ENCODE data around the gene STIP1. TPM values are rescaled to one million over a fixed set of nuclear protein-coding genes. Genes with fewer than 3 reads are reported as not detected.

The STIP1 gene
- polyA plus RNA-seq, 2 donors, result 60.0 to 69.4 TPM

GRCh38 chr11:64226507-64227051 is 40.6 kb downstream of the STIP1 start:
- Histone ChIP-seq H3K27ac (ENCODE audit: low read depth in 2 of 2, low read length in 1 of 2) (peak overlapping the region; percentile 89 to 94), H3K27me3 (ENCODE audit: control insufficient read depth in 1 of 2, insufficient read depth in 2 of 2, low read length in 2 of 2) (no peaks in the 10 kb centered on the region), H3K9me3 (ENCODE audit: control insufficient read depth in 2 of 2, insufficient read depth in 1 of 2, low read depth in 1 of 2, low read length in 1 of 2) (no peaks in the 10 kb centered on the region), H3K4me3 (ENCODE audit: low read depth in 1 of 2, low read length in 2 of 2) (peak overlapping the region; percentile 69 to 79), H3K36me3 (ENCODE audit: control insufficient read depth in 2 of 2, insufficient read depth in 2 of 2, low read length in 1 of 2) (peaks cover 0 to 7% of the 10 kb centered on the region in 2 donors), H3K4me1 (ENCODE audit: control insufficient read depth in 2 of 2, insufficient read depth in 2 of 2, low read length in 1 of 2) (peaks cover 9 to 44% of the 10 kb centered on the region in 2 donors)
- 7 to 9% methylated on average over 23 to 26 of the region's 26 CpGs for WGBS, 2 donors

GRCh38 chr11:64227405-64227956 is 41.5 kb downstream of the STIP1 start:
- Histone ChIP-seq H3K9me3 (ENCODE audit: control insufficient read depth in 2 of 2, insufficient read depth in 1 of 2, low read depth in 1 of 2, low read length in 1 of 2) (no peaks in the 10 kb centered on the region), H3K27ac (ENCODE audit: low read depth in 2 of 2, low read length in 1 of 2) (peak overlapping the region; percentile 13 to 94), H3K36me3 (ENCODE audit: control insufficient read depth in 2 of 2, insufficient read depth in 2 of 2, low read length in 1 of 2) (peaks cover 0 to 7% of the 10 kb centered on the region in 2 donors), H3K4me3 (ENCODE audit: low read depth in 1 of 2, low read length in 2 of 2) (peak overlapping the region; percentile 6 to 69), H3K27me3 (ENCODE audit: control insufficient read depth in 1 of 2, insufficient read depth in 2 of 2, low read length in 2 of 2) (no peaks in the 10 kb centered on the region), H3K4me1 (ENCODE audit: control insufficient read depth in 2 of 2, insufficient read depth in 2 of 2, low read length in 1 of 2) (peaks cover 9 to 50% of the 10 kb centered on the region in 2 donors)
- WGBS, 2 donors, result 56 to 66% methylated on average over 3 of the region's 3 CpGs

- no peak overlapping the region for H3K4me3 ChIP-seq (ENCODE audit: low read depth in 1 of 2, low read length in 2 of 2)
- peak overlapping the region; percentile 12 to 93 for H3K27ac ChIP-seq (ENCODE audit: low read depth in 2 of 2, low read length in 1 of 2)
- no peaks in the 10 kb centered on the region for H3K36me3 ChIP-seq (ENCODE audit: control insufficient read depth in 2 of 2, insufficient read depth in 2 of 2, low read length in 1 of 2)
- H3K4me1 ChIP-seq (ENCODE audit: control insufficient read depth in 2 of 2, insufficient read depth in 2 of 2, low read length in 1 of 2), result peaks cover 9 to 45% of the 10 kb centered on the region in 2 donors
- no peaks in the 10 kb centered on the region for H3K9me3 ChIP-seq (ENCODE audit: control insufficient read depth in 2 of 2, insufficient read depth in 1 of 2, low read depth in 1 of 2, low read length in 1 of 2)
- no peaks in the 10 kb centered on the region for H3K27me3 ChIP-seq (ENCODE audit: control insufficient read depth in 1 of 2, insufficient read depth in 2 of 2, low read length in 2 of 2)
- whole genome bisulfite sequencing, 2 donors, result 81 to 87% methylated on average over 12 of the region's 12 CpGs
Measured at GRCh38 chr11:64229090-64229743, 43.2 kb downstream of the STIP1 start.

DNA sequence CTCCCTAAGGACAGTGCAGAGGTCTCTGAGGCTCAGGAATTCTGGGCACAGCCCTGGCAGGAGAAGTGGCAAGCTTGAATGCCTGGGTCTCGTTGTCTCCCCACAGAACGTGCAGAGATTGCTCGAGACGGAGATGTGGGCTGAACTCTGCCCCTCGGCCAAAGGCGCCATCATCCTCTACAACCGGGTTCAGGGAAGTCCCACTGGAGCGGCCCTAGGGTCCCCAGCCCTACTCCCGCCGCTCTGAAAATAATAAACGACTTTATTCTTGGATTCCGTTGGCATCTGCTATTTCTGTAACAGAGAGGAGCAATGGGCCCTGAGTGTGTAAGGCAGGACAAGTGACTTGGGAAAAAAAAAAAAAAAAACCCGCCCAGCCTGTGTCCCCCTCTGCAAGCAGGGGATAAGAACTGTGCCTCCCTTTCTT is 43.8 kb downstream of the STIP1 start:
- Histone ChIP-seq H3K27ac (ENCODE audit: low read depth in 2 of 2, low read length in 1 of 2) (peak overlapping the region; percentile 93 to 95), H3K36me3 (ENCODE audit: control insufficient read depth in 2 of 2, insufficient read depth in 2 of 2, low read length in 1 of 2) (no peaks in the 10 kb centered on the region), H3K4me1 (ENCODE audit: control insufficient read depth in 2 of 2, insufficient read depth in 2 of 2, low read length in 1 of 2) (peaks cover 9 to 40% of the 10 kb centered on the region in 2 donors), H3K4me3 (ENCODE audit: low read depth in 1 of 2, low read length in 2 of 2) (peak overlapping the region; percentile 58 to 89), H3K27me3 (ENCODE audit: control insufficient read depth in 1 of 2, insufficient read depth in 2 of 2, low read length in 2 of 2) (no peaks in the 10 kb centered on the region), H3K9me3 (ENCODE audit: control insufficient read depth in 2 of 2, insufficient read depth in 1 of 2, low read depth in 1 of 2, low read length in 1 of 2) (no peaks in the 10 kb centered on the region)
- WGBS, 2 donors, result 29 to 35% methylated on average over 13 of the region's 13 CpGs

DNA sequence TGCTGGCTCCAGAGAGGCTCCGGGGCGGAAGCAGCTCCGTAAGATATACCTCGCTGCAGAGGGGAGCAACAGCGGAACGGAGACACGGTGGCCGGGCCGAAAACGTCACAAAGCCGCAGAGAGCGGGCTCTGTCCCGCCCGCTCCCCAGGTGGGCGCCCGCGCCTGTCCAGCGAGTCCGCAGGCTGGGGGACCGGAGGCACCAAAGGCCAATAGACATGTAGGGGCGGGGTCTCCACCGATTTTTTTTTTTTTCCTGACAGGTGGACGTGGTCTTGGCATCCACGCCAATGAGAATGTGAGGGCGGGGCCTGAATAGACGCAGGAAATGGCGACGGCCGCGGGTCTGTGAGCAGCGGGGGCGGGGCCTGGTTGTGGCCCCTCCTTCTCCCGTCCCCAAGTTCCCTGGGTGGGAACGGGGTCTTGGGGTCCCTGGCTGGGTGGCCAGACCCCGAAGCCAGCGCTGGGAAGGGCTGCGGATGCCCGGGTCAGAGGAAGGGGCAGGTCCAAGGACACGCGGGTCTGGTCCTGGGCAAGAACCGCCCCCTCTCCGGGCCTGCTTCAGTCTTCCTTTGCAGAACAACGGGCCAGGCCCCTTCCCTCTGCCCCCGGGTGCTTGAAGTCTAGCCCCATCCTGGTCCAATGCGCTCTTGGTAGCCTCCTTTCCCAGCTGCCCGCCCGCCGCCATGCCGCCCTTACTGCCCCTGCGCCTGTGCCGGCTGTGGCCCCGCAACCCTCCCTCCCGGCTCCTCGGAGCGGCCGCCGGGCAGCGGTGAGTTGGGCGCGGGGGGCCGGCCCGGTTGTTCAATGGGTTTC is 44.4 kb downstream of the STIP1 start, which contains the start of gene DNAJC4:
Gene DNAJC4, plus strand, starts transcription at position 378 of the 814 bp plus-strand sequence. Its CDS starts 307 bp downstream, at position 685.
- no peaks in the 10 kb centered on the region for H3K36me3 ChIP-seq (ENCODE audit: control insufficient read depth in 2 of 2, insufficient read depth in 2 of 2, low read length in 1 of 2)
- no peaks in the 10 kb centered on the region for H3K9me3 ChIP-seq (ENCODE audit: control insufficient read depth in 2 of 2, insufficient read depth in 1 of 2, low read depth in 1 of 2, low read length in 1 of 2)
- H3K27ac ChIP-seq (ENCODE audit: low read depth in 2 of 2, low read length in 1 of 2), result peak within 1 kb of the TSS; percentile 93 to 95
- H3K27me3 ChIP-seq (ENCODE audit: control insufficient read depth in 1 of 2, insufficient read depth in 2 of 2, low read length in 2 of 2), result no peaks in the 10 kb centered on the region
- 0 to 1% methylated on average over 58 to 62 of the region's 62 CpGs for WGBS, 2 donors
- H3K4me3 ChIP-seq (ENCODE audit: low read depth in 1 of 2, low read length in 2 of 2), result peak within 1 kb of the TSS; percentile 58 to 89
- H3K4me1 ChIP-seq (ENCODE audit: control insufficient read depth in 2 of 2, insufficient read depth in 2 of 2, low read length in 1 of 2), result peaks cover 4 to 34% of the 10 kb centered on the region in 2 donors

DNA sequence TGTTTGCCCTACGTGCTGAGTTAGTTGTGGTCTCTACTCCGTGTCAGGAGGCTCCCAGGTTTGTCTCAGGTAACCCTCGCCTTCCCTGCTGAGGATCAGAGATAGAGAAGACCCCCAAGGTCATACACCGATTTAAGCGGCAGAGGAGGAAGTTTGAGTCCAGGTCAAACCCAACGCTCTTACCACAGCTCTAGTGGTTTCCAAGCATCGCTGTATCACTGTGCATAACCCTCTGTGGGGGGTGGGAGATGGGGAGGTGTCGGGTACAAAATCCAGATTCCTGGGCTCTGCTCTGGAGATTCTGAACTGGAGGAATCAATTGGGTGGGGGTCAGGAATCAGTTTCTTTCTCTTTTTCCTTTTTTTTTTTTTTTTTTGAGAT is 45.0 kb downstream of the STIP1 start:
- Histone ChIP-seq H3K4me1 (ENCODE audit: control insufficient read depth in 2 of 2, insufficient read depth in 2 of 2, low read length in 1 of 2) (peaks cover 3 to 36% of the 10 kb centered on the region in 2 donors), H3K27ac (ENCODE audit: low read depth in 2 of 2, low read length in 1 of 2) (peak overlapping the region; percentile 93 to 95), H3K4me3 (ENCODE audit: low read depth in 1 of 2, low read length in 2 of 2) (peak overlapping the region; percentile 58 to 89), H3K36me3 (ENCODE audit: control insufficient read depth in 2 of 2, insufficient read depth in 2 of 2, low read length in 1 of 2) (no peaks in the 10 kb centered on the region), H3K27me3 (ENCODE audit: control insufficient read depth in 1 of 2, insufficient read depth in 2 of 2, low read length in 2 of 2) (no peaks in the 10 kb centered on the region), H3K9me3 (ENCODE audit: control insufficient read depth in 2 of 2, insufficient read depth in 1 of 2, low read depth in 1 of 2, low read length in 1 of 2) (no peaks in the 10 kb centered on the region)
- whole genome bisulfite sequencing, 2 donors, result 9 to 10% methylated on average over 8 of the region's 8 CpGs

- H3K27ac ChIP-seq (ENCODE audit: low read depth in 2 of 2, low read length in 1 of 2), result peak overlapping the region in 1 of 2 donors; percentile 26
- H3K4me1 ChIP-seq (ENCODE audit: control insufficient read depth in 2 of 2, insufficient read depth in 2 of 2, low read length in 1 of 2), result peaks cover 3 to 36% of the 10 kb centered on the region in 2 donors
- no peaks in the 10 kb centered on the region for H3K27me3 ChIP-seq (ENCODE audit: control insufficient read depth in 1 of 2, insufficient read depth in 2 of 2, low read length in 2 of 2)
- H3K4me3 ChIP-seq (ENCODE audit: low read depth in 1 of 2, low read length in 2 of 2), result no peak overlapping the region
- no peaks in the 10 kb centered on the region for H3K9me3 ChIP-seq (ENCODE audit: control insufficient read depth in 2 of 2, insufficient read depth in 1 of 2, low read depth in 1 of 2, low read length in 1 of 2)
- WGBS, 2 donors, result 80 to 86% methylated on average over 7 of the region's 7 CpGs
- H3K36me3 ChIP-seq (ENCODE audit: control insufficient read depth in 2 of 2, insufficient read depth in 2 of 2, low read length in 1 of 2), result no peaks in the 10 kb centered on the region
Measured at GRCh38 chr11:64231546-64231945, 45.6 kb downstream of the STIP1 start.

GRCh38 chr11:64232182-64232966 is 46.4 kb downstream of the STIP1 start:
- whole genome bisulfite sequencing, 2 donors, result 85 to 86% methylated on average over 15 of the region's 15 CpGs

DNA sequence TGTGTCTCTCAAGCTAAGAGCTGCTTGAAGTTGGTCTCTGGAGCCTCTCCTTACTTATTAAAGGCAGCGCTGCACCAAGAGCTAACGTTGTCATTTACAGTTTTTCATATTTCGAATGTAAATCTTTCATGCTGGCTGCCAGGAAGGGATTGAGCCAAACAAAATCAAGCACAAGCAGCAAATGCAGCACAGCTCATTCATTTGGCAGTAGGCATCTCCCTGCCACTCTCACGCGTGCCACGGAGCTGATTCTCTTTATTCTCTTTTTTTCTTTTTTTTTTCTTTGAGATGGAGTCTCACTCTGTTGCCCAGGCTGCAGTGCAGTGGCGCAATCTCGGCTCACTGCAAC is 47.0 kb downstream of the STIP1 start:
- Histone ChIP-seq H3K36me3 (ENCODE audit: control insufficient read depth in 2 of 2, insufficient read depth in 2 of 2, low read length in 1 of 2) (peaks cover 0 to 2% of the 10 kb centered on the region in 2 donors), H3K9me3 (ENCODE audit: control insufficient read depth in 2 of 2, insufficient read depth in 1 of 2, low read depth in 1 of 2, low read length in 1 of 2) (no peaks in the 10 kb centered on the region), H3K27ac (ENCODE audit: low read depth in 2 of 2, low read length in 1 of 2) (peak overlapping the region in 1 of 2 donors; percentile 11), H3K4me3 (ENCODE audit: low read depth in 1 of 2, low read length in 2 of 2) (no peak overlapping the region), H3K4me1 (ENCODE audit: control insufficient read depth in 2 of 2, insufficient read depth in 2 of 2, low read length in 1 of 2) (peaks cover 0 to 32% of the 10 kb centered on the region in 2 donors), H3K27me3 (ENCODE audit: control insufficient read depth in 1 of 2, insufficient read depth in 2 of 2, low read length in 2 of 2) (no peaks in the 10 kb centered on the region)
- WGBS, 2 donors, result 81 to 83% methylated on average over 8 of the region's 8 CpGs

More at GRCh38 chr11:64232182-64232966, 46.4 kb downstream of the STIP1 start:
- H3K9me3 ChIP-seq (ENCODE audit: control insufficient read depth in 2 of 2, insufficient read depth in 1 of 2, low read depth in 1 of 2, low read length in 1 of 2), result no peaks in the 10 kb centered on the region
- H3K36me3 ChIP-seq (ENCODE audit: control insufficient read depth in 2 of 2, insufficient read depth in 2 of 2, low read length in 1 of 2), result no peaks in the 10 kb centered on the region
- H3K4me1 ChIP-seq (ENCODE audit: control insufficient read depth in 2 of 2, insufficient read depth in 2 of 2, low read length in 1 of 2), result peaks cover 1 to 32% of the 10 kb centered on the region in 2 donors
- no peak overlapping the region for H3K4me3 ChIP-seq (ENCODE audit: low read depth in 1 of 2, low read length in 2 of 2)
- H3K27ac ChIP-seq (ENCODE audit: low read depth in 2 of 2, low read length in 1 of 2), result peak overlapping the region in 1 of 2 donors; percentile 11
- H3K27me3 ChIP-seq (ENCODE audit: control insufficient read depth in 1 of 2, insufficient read depth in 2 of 2, low read length in 2 of 2), result no peaks in the 10 kb centered on the region

Data from esophagus (tissue), 2 donors.